Ovary (tissue), 3 donors: ENCODE data around the gene MAL.

Experiments
- POLR2A ChIP-seq: fragments of 450-650 bp; IDR thresholded peaks from one replicate; pipeline ENCODE4 v1.6.1; 2017; ENCODE audit warnings: antibody characterized with exemption, mild to moderate bottlenecking, moderate library complexity
- TF ChIP-seq, protein P1 (sequence below), 3 donors: fragments of 450-650 bp in 2 of 3; fragments of 200-600 bp in 1 of 3; IDR thresholded peaks; one replicate each; pipeline versions ENCODE4 v1.5.1 to v1.8.0; 2016 to 2022; ENCODE audit warnings: antibody characterized with exemption in 3 of 3, mild to moderate bottlenecking in 1 of 3
- donor health status: DM: no; HTN: no; CAD: no.

DNA sequence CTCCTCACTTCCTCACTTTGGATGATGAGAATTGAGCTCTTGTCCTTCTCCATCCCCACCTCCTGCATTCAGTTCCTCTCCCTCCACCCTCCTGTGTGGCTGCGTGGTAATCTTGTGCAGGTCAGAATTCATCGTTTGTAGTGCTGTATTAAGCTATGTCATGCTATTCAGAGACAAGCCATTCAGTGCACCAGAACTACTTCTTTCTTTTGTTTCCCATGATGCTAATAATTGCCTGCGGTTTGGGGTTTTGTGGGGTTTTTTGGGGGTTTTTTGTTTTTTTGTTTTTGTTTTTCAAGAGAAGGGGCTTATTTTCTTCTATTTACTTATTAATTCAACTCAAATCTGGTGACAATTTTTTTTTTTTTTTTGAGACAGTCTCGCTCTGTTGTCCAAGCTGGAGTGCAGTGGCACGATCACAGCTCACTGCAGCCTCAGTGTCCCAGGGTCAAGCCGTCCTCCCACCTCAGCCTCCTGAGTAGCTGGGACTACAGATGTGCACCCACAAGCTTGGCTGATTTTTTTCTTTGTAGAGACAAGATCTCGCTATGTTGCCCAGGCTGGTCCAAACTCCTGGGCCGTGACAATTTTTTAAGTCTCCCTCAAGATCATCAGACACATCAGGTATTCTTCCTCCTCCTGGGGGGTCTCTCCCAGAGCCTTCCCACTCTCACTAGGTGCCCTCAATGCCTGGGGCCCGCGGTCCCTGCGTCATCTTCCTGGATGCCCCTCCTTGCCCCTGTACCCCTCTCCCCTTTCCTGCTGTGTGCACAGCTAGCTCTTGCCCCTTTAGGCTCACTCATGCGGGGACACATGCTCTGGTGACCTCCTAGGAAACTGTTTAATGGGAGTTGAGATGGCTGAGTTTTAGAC is 37.8 kb downstream of the MAL start:
- TF ChIP-seq POLR2A = no peak
- TF ChIP-seq, protein P1, sequence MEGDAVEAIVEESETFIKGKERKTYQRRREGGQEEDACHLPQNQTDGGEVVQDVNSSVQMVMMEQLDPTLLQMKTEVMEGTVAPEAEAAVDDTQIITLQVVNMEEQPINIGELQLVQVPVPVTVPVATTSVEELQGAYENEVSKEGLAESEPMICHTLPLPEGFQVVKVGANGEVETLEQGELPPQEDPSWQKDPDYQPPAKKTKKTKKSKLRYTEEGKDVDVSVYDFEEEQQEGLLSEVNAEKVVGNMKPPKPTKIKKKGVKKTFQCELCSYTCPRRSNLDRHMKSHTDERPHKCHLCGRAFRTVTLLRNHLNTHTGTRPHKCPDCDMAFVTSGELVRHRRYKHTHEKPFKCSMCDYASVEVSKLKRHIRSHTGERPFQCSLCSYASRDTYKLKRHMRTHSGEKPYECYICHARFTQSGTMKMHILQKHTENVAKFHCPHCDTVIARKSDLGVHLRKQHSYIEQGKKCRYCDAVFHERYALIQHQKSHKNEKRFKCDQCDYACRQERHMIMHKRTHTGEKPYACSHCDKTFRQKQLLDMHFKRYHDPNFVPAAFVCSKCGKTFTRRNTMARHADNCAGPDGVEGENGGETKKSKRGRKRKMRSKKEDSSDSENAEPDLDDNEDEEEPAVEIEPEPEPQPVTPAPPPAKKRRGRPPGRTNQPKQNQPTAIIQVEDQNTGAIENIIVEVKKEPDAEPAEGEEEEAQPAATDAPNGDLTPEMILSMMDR (IDR thresholded peaks at IDR 0.05) = no peak
